Left renal cortex interstitium (tissue), 4 donors: ENCODE measurements around the gene ULK4. TPM values are rescaled to one million over a fixed set of nuclear protein-coding genes. Genes with fewer than 3 reads are reported as not detected.
A peak's percentile ranks its signal among the peaks of the same experiment; 100 is the strongest.
"Not testable (repeated sequence)": the region's sequence is repeated elsewhere in the genome, so short reads cannot be mapped to it uniquely, and the experiment has no call there.

ENCODE experiments used
- DNase-seq, 4 donors: peaks; one replicate each; pipeline ENCODE4 v3.0.0-alpha.2; 2013; ENCODE audit warnings: low read depth in 4 of 4, low spot score in 2 of 4, missing footprints in 1 of 4
- polyA plus RNA-seq, 4 donors: library from polyadenylated mRNA; unstranded; fragments of 120-200 nt; gene quantifications; one replicate each; pipeline ENCODE4 v1.2.1, GENCODE V29; 2013; ENCODE audit not compliant: insufficient read length in 4 of 4

The ULK4 gene
- polyA plus RNA-seq, 4 donors: 3.7 to 5.2 (median 5.1) TPM

GRCh38 chr3:41792806-41793205 lies 169.1 kb downstream of the ULK4 start:
- DNase-seq: no peak

DNA sequence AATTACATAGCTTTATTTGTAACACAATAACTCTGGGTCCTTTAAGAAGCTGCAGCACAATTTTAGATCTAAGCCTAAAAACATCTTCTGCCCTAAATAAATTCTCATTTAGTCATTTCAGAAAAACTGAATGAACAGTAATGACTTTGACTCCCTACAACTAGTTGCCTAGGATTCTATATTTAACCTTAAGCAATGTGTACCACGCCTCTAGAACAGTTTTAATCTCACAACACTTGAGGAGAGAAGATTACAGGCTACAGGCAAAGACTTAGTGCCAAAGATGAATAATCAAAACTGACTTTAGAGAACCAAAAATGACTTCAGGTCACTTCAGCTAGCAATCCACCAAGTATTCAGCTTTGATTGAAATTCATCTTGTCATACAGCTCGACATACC lies 192.8 kb downstream of the ULK4 start:
- DNase-seq: no peak

DNA sequence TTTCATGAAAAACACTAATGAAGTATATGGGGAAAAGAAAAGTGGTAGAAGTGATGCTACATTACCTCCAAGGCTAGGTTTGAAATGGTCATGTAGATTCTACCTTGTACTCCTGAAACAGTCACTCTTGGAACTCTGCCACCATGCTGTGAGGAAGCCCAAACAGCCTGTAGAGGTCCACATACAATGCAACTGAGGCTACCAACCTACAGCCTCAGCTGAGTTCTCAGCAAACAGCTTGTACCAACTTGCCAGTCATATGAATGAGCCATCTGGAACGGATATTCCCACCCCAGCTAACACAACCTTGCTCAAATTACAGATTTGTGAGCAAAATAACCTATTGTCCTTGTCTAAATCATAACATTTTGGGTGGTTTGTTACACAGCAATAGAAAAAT lies 193.5 kb downstream of the ULK4 start:
- no peak for DNase-seq

- not testable (repeated sequence) for DNase-seq
Measured at GRCh38 chr3:41762867-41763266, 199.0 kb downstream of the ULK4 start.

GRCh38 chr3:41753651-41754050 lies 208.3 kb downstream of the ULK4 start:
- DNase-seq: no peak

GRCh38 chr3:41751597-41751996 lies 210.3 kb downstream of the ULK4 start:
- DNase-seq: no peak

- DNase-seq: no peak
Measured at GRCh38 chr3:41749988-41750387, 211.9 kb downstream of the ULK4 start.

DNA sequence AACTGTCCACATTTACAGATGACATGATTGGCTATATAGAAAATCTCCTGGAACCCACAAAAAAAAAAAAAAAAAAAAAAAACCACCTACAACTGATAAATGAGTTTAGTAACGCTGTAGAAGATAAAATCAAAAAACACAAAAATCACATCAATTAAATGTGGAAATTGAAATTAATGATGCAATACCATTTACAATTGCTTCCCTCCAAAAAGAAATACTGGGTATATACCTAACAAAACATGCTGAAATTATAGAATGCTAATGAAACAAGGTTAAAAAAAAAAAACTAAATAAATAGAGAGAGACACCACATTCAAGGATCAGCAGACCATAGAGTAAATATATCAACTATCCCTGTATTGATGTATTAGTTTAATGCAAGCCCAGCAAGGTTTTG lies 215.7 kb downstream of the ULK4 start:
- no peak for DNase-seq

DNA sequence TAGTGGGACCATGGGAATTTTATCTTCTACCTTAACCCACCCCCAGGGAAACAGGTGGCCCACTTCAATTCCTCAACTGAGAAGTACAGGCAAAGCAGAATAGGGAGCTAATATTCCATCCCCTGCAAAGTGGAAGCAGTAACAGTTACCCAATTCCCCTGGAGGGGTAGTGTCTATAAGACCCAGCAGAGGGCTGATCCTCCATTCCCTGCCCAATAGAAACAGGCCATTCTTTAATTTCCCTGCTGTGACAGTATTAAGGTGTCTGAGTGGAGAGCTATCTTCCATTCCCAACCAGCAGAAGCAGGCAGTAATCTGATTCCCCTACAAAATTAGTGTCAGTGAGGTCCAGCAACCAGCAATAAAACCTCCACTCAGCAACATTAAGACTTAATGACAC lies 219.8 kb downstream of the ULK4 start:
- no peak for DNase-seq

- no peak for DNase-seq
Measured at GRCh38 chr3:41740374-41740886, 221.5 kb downstream of the ULK4 start.

- no peak for DNase-seq
Measured at GRCh38 chr3:41726891-41727290, 235.0 kb downstream of the ULK4 start.

DNA sequence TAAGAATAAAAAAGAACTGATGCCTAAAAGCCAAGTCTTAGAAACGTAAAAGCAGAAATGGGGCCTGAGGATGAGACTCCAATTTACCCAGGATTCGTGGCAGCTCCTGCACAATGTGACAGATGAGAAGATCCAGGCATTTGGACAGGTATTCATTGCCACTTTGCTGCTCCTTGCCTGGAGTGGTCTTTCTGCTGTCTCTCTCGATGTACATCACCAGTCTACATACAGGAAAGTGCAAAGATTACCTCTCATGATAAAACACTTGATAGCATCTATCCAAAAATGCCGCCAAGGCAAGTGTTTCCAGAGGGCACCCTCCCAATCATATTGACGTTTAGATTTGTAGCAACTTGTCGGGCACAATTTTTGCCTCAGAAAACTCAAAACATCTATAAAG lies 244.3 kb downstream of the ULK4 start:
- no peak for DNase-seq

GRCh38 chr3:41716471-41716870 lies 245.4 kb downstream of the ULK4 start:
- peak in 1 of 4 donors; percentile 46 for DNase-seq

GRCh38 chr3:41715376-41715775 lies 246.5 kb downstream of the ULK4 start:
- no peak for DNase-seq

GRCh38 chr3:41711651-41712050 lies 250.3 kb downstream of the ULK4 start:
- DNase-seq: peak in 1 of 4 donors; percentile 17

DNA sequence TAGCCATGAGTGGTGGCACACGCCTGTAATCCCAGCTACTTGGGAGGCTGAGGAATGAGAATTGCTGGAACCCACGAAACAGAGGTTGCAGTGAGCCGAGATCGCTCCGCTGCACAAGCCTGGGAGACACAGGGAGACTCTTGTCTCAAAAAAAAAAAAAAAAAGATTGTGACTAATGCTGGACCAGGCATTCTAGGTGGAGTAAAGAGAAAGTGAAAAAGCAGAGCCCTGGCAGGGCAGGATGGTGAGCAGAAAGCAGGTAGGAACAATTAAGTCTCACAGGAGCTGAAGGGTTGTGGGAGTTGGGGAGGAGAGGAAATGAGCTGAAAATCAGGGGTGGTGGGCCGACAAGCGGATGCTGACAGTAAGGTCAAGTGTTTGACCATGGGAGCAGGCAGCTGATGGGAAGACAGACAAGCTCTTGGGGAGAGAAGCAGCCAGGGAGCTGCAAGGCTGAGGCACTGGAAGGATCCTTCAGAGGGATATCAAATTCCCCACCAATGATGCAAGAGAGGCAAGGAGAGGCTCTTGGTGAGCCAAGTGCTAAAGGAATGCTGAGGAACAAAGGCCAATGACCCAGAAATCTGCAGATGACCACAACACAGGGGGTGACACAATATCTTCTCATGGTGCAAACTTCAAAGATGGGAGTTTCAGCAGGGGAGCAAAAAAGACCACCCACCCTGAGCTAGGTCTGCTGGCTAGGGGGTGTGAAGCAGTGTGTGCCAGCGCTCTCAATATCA lies 251.1 kb downstream of the ULK4 start:
- DNase-seq: no peak

DNA sequence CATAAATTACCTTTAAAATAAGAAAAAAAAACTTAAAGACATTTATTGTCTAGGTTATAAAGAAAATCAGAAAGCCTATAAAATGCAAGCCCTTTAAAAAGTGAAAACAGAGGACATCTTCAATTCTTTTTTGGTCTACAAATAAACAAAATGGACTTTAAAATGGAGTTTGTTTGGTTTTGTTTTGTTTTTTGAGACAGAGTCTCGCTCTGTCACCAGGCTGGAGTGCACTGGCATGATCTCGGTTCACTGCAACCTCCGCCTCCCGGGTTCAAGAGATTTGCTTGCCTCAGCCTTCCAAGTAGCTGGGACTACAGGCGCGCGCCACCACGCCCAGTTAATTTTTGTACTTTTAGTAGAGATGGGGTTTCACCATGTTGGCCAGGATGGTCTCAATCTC lies 252.7 kb downstream of the ULK4 start:
- DNase-seq: not testable (repeated sequence)

- DNase-seq: no peak
Measured at GRCh38 chr3:41708176-41708575, 253.7 kb downstream of the ULK4 start.

DNA sequence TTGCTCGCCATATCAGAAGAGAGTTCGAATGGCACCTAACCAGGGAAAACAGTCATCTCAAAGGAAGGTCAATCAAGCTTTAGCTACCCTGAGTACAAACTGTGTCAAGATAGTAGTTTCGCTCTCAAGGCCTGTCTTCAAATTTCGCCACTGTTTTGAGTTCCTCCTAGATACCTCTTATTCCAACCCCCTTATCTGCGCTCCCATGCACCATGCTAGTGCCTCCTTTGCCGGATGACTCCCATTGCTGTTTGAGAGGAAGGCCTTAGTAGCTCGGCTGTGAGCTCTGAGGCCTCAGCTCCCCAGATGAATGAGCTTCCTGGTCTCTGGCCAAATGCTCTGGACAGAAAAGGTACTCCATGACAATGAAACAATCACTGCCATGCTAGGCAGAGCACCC lies 256.0 kb downstream of the ULK4 start:
- DNase-seq: no peak

GRCh38 chr3:41701191-41701698 lies 260.7 kb downstream of the ULK4 start:
- DNase-seq: no peak

- no peak for DNase-seq
Measured at GRCh38 chr3:41700155-41700554, 261.7 kb downstream of the ULK4 start.

DNA sequence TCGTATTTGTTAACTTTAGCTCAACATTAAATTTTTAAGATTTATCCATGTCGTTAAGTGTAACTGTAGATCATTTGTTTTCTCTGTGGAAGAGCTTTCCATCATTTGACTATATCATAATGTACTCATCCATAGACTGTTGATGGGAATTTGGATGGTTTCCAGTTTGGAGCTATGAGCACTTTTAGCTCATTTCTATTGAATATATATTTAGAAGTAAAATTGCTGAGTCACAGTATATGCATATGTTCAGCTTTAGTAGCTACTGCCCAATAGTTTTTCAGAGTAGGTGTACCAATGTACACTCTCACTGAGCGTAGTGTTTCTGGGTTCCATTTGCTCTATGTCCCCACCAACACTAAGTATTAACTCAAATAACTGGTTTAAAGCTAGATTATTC lies 263.0 kb downstream of the ULK4 start:
- DNase-seq: no peak
